Stimulated activated memory B cell treated with anti-CD40 and anti-IgM and Interleukin-4, amounts not matched to agents 10 μg/mL and 1 μg/mL and 100 μg/mL, for 72 hours (primary cell): ENCODE measurements around the gene EPB41L4B.
"Not testable (repeated sequence)": the region's sequence is repeated elsewhere in the genome, so short reads cannot be mapped to it uniquely, and the experiment has no call there.

ENCODE experiments used
- ATAC-seq: fragments of 150-1000 bp; cut with Tn5 transposase; 2 replicates; pipeline ENCODE4 v1.10.0; 2021
- H3K27ac Mint-ChIP-seq: one replicate; pipeline ENCODE4 v1.8.0; 2022; ENCODE audit warnings: mild to moderate bottlenecking, mixed read lengths
- H3K27me3 Mint-ChIP-seq: one replicate; pipeline ENCODE4 v1.8.0; 2022; ENCODE audit warnings: mixed read lengths
- H3K36me3 Mint-ChIP-seq: one replicate; pipeline ENCODE4 v1.8.0; 2022; ENCODE audit warnings: mixed read lengths
- H3K4me1 Mint-ChIP-seq: one replicate; pipeline ENCODE4 v1.8.0; 2022; ENCODE audit warnings: mixed read lengths
- H3K4me3 Mint-ChIP-seq: one replicate; pipeline ENCODE4 v1.8.0; 2022; ENCODE audit warnings: mild to moderate bottlenecking, moderate library complexity, mixed read lengths
- H3K9me3 Mint-ChIP-seq: one replicate; pipeline ENCODE4 v1.8.0; 2022; ENCODE audit warnings: mixed read lengths

EPB41L4B gene

DNA sequence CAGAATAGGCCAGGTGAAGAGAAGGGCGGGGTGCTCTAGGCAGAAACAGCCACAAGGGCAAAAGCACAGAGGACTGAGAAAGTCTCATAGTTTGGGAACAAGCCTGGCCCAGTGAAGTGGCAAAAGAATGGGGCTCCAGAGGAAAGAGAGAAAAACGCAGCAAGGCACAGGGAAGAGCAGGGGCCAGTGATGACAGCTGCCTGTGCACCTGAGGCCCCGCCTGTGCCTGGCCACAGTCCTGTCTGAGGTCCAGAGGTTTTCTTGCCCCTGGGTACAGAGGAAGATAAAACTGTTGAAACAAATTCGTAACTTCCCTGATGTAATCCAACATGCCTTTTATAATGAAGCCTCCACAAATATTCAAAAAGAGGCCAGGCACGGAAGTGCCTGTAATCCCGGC lies 175.8 kb downstream of the EPB41L4B start:
- Mint-ChIP-seq H3K36me3 (no peaks in the 10 kb centered on the region), H3K27me3 (peaks cover 31% of the 10 kb centered on the region), H3K9me3 (no peaks in the 10 kb centered on the region), H3K27ac (no peak overlapping the region), H3K4me3 (no peak overlapping the region), H3K4me1 (peaks cover 5% of the 10 kb centered on the region)
- no peak for ATAC-seq

DNA sequence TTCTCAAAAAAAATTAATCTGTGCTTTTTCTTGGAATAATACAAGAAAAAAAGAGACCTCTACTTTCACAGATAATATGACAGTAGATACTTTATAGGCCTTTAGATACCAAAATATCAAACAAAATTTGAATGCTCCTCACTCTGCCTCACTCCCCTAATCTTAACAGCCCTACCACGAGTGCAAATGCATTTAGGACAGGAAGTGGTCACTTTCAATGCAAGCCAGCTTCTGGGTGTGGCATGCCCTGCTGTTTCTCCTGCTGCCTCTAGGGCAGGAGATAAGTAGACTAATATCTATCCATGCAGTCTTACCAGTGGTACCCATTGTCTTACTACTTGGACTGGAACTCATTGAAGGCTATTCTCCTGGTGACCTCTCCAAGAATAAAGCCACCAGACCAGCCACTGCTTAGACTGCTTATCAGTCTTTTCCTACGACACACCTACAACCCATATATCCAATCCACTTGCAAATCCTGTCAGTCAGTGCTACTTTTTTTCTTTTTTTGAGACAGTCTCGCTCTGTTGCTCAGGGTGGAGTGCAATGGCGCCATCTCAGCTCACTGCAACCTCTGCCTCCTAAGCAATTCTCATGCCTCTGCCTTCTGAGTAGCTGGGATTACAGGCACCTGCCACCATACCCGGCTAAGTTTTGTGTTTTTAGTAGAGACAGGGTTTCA lies 176.8 kb downstream of the EPB41L4B start:
- peaks cover 31% of the 10 kb centered on the region for H3K27me3 Mint-ChIP-seq
- no peaks in the 10 kb centered on the region for H3K36me3 Mint-ChIP-seq
- no peak overlapping the region for H3K27ac Mint-ChIP-seq
- no peaks in the 10 kb centered on the region for H3K9me3 Mint-ChIP-seq
- no peak overlapping the region for H3K4me3 Mint-ChIP-seq
- peak; percentile 67 for ATAC-seq
- H3K4me1 Mint-ChIP-seq = peaks cover 5% of the 10 kb centered on the region

DNA sequence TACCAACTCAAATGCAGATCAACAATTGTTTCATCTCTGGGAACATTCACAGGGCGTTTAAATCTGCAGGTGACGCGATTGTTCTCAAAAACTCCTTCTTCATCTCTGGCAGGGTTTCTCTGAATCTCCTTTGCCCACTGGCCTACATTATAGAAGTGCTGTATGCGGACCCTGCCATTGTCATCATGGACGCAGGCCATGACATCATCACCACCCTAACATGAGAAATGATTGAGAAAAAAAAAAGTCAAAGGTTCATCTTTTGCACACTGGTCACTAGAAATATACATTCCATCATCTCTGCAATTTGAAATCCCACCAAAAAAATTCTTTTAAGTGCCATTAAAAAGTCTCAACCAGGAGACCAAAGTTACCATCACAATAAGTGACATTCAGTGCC lies 179.5 kb downstream of the EPB41L4B start:
- Mint-ChIP-seq H3K9me3 (no peaks in the 10 kb centered on the region), H3K27ac (no peak overlapping the region), H3K36me3 (no peaks in the 10 kb centered on the region), H3K27me3 (peaks cover 22% of the 10 kb centered on the region), H3K4me1 (peaks cover 5% of the 10 kb centered on the region), H3K4me3 (no peak overlapping the region)
- no peak for ATAC-seq

DNA sequence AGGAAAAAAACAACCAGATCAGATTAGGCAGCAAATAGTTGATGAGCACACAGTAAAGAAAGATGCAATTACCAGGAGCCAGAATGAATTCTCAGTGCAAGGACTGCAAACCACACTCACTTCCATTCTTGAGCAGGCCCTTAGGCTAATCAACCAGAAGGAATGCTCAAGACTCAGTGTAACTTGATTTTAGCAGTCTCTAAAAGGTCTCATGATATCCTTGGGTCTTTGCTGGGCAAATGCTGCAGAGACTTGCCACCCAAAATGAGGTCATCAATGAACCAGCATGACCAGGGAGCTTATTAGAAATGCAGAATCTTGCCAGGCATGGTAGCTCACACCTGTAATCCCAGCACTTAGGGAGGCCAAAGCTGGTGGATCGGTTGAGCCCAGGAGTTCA lies 181.0 kb downstream of the EPB41L4B start:
- Mint-ChIP-seq H3K36me3 (no peaks in the 10 kb centered on the region), H3K4me1 (peaks cover 5% of the 10 kb centered on the region), H3K27ac (no peak overlapping the region), H3K27me3 (peaks cover 12% of the 10 kb centered on the region), H3K9me3 (no peaks in the 10 kb centered on the region), H3K4me3 (no peak overlapping the region)
- no peak for ATAC-seq

DNA sequence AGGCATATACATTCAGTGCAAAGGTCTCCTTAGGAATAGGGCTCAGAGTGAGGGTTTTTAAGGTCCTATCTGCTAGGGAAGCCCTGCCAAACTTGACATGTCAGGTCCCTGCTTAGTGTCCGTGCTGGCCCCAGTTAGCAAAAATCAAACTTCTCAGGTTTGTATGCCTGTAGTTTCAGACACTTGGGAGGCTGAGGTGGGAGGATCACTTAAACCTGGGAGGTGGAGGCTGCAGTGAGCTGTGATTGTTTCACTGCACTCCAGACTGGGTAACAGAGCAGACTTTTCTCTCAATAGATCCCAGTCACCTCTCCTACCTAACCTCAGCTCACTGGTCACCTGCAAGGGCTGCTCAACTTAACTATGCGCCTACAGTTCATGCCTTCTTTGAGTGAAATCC lies 182.4 kb downstream of the EPB41L4B start:
- Mint-ChIP-seq H3K4me3 (no peak overlapping the region), H3K4me1 (no peaks in the 10 kb centered on the region), H3K27me3 (no peaks in the 10 kb centered on the region), H3K27ac (no peak overlapping the region), H3K9me3 (no peaks in the 10 kb centered on the region), H3K36me3 (no peaks in the 10 kb centered on the region)
- no peak for ATAC-seq

DNA sequence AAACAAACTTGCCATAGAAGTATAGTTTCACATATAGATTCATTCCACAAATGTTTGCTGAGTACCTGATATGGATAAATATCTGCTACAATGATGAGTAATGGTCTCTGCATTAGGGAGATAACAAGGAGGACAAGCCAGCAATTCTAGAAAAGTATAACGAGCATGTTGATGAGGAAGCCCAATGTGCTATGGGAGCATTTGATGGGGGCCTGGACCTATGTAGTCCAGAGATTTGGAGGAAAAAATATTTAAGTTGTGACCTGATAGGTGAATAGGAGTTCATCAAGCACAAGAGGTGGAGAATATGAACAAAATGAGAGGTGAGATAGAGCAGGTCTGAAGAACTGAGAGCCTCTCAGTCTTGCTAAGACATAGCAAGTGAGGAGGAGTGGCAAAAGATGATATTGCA lies 186.7 kb downstream of the EPB41L4B start:
- no peak for ATAC-seq
- Mint-ChIP-seq H3K36me3 (no peaks in the 10 kb centered on the region), H3K9me3 (no peaks in the 10 kb centered on the region), H3K4me1 (no peaks in the 10 kb centered on the region), H3K4me3 (no peak overlapping the region), H3K27ac (no peak overlapping the region), H3K27me3 (no peaks in the 10 kb centered on the region)

DNA sequence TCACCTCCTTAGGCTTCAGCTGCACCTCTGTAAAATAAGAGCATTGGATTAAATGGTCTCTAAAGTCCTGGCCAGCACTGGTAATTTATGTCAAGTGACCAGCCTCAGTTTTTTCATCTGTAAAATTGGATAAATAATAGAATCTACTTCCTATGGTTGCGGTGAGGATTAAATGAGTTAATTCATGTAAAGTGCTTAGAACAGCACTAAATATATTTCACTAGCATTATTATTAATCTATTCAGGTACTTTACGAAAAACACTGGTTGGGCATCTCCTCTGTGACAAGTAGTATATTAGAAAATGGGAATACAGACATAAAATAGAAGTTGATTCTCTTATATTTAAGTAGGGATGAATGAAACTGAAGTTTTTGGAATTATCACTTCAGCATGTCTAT lies 187.3 kb downstream of the EPB41L4B start:
- no peak for ATAC-seq
- Mint-ChIP-seq H3K9me3 (no peaks in the 10 kb centered on the region), H3K36me3 (no peaks in the 10 kb centered on the region), H3K27ac (no peak overlapping the region), H3K4me1 (no peaks in the 10 kb centered on the region), H3K4me3 (no peak overlapping the region), H3K27me3 (no peaks in the 10 kb centered on the region)

DNA sequence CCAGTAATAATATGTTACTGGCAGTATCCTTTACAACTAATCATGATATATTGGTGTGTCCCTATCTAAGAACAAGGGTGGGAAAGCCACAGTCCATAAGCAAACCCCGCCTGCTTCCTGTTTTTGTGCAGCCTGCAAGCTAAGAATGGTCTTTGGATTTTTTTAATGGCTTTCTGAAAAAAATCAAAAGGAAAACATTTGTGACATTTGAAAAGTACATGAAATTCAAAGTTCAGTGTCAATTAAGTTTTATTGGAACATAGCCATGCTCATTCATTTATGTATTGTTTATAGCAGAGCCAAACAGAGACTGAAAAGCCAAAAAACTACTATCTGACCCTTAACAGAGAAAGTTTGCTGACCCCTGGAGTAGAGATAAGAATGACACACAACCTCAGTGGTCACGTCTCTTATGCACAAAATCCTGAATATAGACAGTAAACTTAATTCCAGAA lies 188.3 kb downstream of the EPB41L4B start:
- H3K4me3 Mint-ChIP-seq = no peak overlapping the region
- no peak overlapping the region for H3K27ac Mint-ChIP-seq
- no peaks in the 10 kb centered on the region for H3K9me3 Mint-ChIP-seq
- no peaks in the 10 kb centered on the region for H3K27me3 Mint-ChIP-seq
- no peaks in the 10 kb centered on the region for H3K4me1 Mint-ChIP-seq
- ATAC-seq = no peak
- H3K36me3 Mint-ChIP-seq = no peaks in the 10 kb centered on the region

DNA sequence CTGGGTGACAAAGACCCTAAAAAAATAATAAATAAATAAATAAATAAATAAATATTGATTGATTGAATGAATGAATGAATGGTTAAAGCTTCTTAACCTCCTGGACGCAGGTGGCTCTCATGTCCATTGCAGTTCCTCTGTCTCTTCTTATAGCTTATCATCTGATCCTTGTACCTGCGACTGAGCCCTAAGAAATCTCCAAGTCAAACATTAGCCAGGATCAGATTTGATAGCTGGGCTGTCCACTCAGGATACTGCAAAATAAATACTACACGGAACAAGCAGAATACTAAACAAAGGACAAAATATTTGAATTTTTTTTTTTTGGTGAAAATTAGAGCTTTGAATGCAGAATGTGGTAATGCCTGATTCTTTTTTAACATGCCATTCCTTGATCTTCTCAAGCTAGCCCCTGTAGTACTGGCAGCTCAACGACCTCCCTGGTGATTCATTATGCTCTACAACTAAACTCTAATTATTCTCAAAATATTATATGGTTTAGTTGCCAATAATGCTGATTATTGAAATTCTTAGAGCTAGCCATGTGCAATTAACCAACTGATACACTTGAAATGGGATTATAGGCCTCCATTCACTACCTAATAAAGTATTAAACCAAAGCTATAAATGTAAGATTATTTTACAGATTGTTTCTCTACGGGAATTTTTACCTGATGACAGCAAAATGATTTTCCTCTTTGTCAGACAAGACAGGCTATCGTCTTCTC lies 191.2 kb downstream of the EPB41L4B start:
- Mint-ChIP-seq H3K36me3 (no peaks in the 10 kb centered on the region), H3K27ac (no peak overlapping the region), H3K27me3 (no peaks in the 10 kb centered on the region), H3K4me3 (no peak overlapping the region), H3K9me3 (no peaks in the 10 kb centered on the region), H3K4me1 (no peaks in the 10 kb centered on the region)
- no peak for ATAC-seq

DNA sequence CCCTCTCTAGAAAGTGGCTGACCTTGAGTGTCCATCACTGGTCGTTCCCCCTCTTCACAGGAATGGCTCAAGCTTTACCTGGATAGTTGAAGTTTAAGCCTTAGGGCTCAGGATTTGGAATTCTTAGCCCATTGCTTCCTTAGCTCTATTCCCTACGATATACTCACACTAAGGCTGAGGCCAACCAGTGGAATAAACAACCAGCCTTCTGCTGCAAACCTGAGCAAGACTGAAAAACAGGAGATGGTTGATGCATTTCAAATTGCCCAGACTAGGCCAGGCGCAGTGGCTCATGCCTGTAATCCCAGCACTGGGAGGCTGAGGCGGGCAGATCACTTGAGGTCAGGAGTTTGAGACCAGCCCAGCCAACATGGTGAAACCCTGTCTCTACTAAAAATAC lies 194.2 kb downstream of the EPB41L4B start:
- H3K4me1 Mint-ChIP-seq, H3K4me3 Mint-ChIP-seq, H3K27ac Mint-ChIP-seq, H3K36me3 Mint-ChIP-seq, H3K27me3 Mint-ChIP-seq, ATAC-seq, H3K9me3 Mint-ChIP-seq: not testable (repeated sequence)

DNA sequence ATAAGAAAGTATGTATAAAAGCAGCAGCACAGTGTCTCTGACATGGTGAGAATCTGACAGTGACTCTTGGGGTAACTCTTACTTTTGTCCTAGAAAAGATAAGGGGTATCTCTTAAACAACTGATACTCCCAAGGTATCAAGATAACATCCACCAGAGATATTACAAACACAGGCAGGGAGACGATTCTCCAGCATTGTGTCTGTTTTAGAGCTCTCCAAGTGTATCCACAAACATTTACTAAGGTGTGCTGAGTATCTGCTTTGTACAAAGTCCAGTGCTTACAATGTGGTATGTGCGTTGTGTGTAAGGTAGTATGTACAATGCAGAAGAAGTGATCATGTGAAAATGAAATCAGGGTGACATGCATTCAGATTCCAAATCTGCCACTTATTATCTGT lies 196.7 kb downstream of the EPB41L4B start:
- Mint-ChIP-seq H3K9me3 (no peaks in the 10 kb centered on the region), H3K27ac (no peak overlapping the region), H3K4me1 (no peaks in the 10 kb centered on the region), H3K27me3 (no peaks in the 10 kb centered on the region), H3K36me3 (no peaks in the 10 kb centered on the region), H3K4me3 (no peak overlapping the region)
- ATAC-seq = no peak

DNA sequence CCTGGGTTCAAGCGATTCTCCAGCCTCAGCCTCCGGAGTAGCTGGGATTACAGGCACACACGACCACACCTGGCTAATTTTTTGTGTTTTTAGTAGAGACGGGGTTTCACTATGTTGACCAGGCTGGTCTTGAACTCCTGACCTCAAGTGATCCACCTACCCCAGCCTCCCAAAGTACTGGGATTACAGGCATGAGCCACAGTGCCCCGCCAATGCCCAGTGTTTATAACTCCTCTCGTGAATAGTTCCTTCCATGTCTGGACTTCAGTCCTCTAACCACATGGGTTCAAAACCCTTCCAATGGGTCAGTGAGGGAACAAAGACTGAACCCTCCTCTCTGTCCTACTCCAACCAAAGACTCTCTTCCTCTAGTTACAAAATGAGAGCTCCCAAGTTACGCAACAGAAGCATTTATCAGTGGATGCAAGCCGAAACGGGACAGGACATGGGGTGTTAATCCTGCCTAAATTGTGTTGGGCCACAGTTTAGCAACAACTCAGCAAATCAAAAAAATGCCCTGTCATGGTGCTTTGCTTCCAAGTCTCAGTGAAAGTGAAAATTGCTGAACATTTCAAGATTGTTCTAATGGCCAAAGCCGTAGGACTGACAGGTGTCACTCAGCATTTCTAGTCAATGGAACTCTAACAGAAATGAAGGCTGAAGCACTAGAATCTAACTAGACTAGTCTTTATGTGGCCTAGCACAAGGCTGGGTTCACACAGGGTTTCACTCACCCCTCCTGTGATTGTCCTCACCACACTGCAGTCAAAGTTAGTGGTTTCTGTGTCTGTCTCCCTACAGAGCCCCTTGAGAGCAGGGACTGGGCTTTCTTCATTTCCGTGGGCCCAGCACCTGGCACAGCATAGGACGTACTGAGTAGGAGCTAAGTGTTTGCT lies 197.9 kb downstream of the EPB41L4B start:
- no peak overlapping the region for H3K4me3 Mint-ChIP-seq
- ATAC-seq = no peak

More for the DNA sequence above, 197.9 kb downstream of the EPB41L4B start:
- Mint-ChIP-seq H3K4me1 (peaks cover 10% of the 10 kb centered on the region), H3K27me3 (no peaks in the 10 kb centered on the region), H3K27ac (no peak overlapping the region), H3K36me3 (no peaks in the 10 kb centered on the region), H3K9me3 (no peaks in the 10 kb centered on the region)
